Measurements from ENCODE around the gene TANGO2. TPM values are rescaled to one million over a fixed set of nuclear protein-coding genes. Genes with fewer than 3 reads are reported as not detected.

The TANGO2 gene
- total and polyA plus RNA-seq, 9 of the 15 experiments (the other 6 are each of a cell fraction or from before 2014, with no cell fraction given): 15.5 to 94.9 (median 70.1) TPM

DNA sequence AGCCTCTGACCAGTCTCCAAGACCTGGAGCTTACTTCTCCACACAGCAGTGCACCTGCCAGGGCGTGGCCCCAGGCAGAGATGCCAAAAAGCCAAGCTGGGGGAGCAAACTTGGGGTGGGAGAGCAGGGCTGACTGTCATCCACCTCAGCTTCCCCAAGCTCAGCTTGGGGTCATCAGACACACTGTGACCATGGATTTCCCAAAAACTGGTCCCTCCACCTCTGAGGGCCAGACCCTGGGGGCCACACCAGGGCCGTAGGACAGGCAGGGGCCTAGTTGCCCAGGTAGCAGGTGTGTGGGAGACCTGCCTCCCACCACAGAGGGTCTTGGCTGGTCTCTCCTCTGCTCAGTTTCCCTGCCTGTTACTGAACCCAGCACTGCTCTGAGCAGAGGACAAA is 34.9 kb upstream of the TANGO2 start (continued):
- no peak; the same call in 1 of the 2 replicates for TF ChIP-seq STAT6 (CRISPR knock-in tag; IDR thresholded peaks at IDR 0.05)
- no peak for TF ChIP-seq TSC22D4 (tag; IDR thresholded peaks at IDR 0.05)
- no peak for TF ChIP-seq XRCC4 (IDR thresholded peaks at IDR 0.05; ENCODE audit: extremely low read depth, insufficient read depth, insufficient read length)
- TF ChIP-seq ZFP1 (CRISPR knock-in tag; IDR thresholded peaks at IDR 0.05): no peak
- TF ChIP-seq ZNF24 (IDR thresholded peaks at IDR 0.05): no peak
- TF ChIP-seq TFE3 (CRISPR knock-in tag; IDR thresholded peaks at IDR 0.05): no peak
- no peak for TF ChIP-seq POLR3G (IDR thresholded peaks at IDR 0.05; ENCODE audit: extremely low read depth, insufficient read length, insufficient replicate concordance)
- no peak for TF ChIP-seq SLC30A9 (CRISPR knock-in tag; IDR thresholded peaks at IDR 0.05)
- TF ChIP-seq CSDE1 (IDR thresholded peaks at IDR 0.05): no peak
- 0 out of 2 replicates have a peak, but pooled peaks have one; percentile 7 for TF ChIP-seq PBX2 (CRISPR knock-in tag; IDR thresholded peaks at IDR 0.05; ENCODE audit: low read depth)
- no peak for TF ChIP-seq PBX2 (tag; conservative IDR thresholded peaks at IDR 0.05; ENCODE audit: low read depth)
- peak; percentile 9 for TF ChIP-seq KDM5B (IDR thresholded peaks at IDR 0.05; ENCODE audit: insufficient replicate concordance, low read depth, low read length)
- TF ChIP-seq ZNF696 (CRISPR knock-in tag; conservative IDR thresholded peaks at IDR 0.05): no peak
- TF ChIP-seq C11orf30 (IDR thresholded peaks at IDR 0.05; ENCODE audit: low read depth): no peak
- TF ChIP-seq FOXA1 (IDR thresholded peaks at IDR 0.05; ENCODE audit: borderline replicate concordance): no peak
- peak; percentile 58 for TF ChIP-seq SNRNP70 (optimal IDR thresholded peaks at IDR 0.05; ENCODE audit: low read depth, low read length)
- TF ChIP-seq ZFPM2 (CRISPR knock-in tag; IDR thresholded peaks at IDR 0.05): peak; percentile 73; the same call in 1 of the 2 replicates
- no peak for TF ChIP-seq ZNF146 (CRISPR knock-in tag; IDR thresholded peaks at IDR 0.05; ENCODE audit: unreplicated experiment)
- no peak for TF ChIP-seq STAG1 (CRISPR knock-in tag; IDR thresholded peaks at IDR 0.05; ENCODE audit: borderline replicate concordance)
- TF ChIP-seq PHF20 (IDR thresholded peaks at IDR 0.05; ENCODE audit: partially characterized antibody): no peak
- no peak for TF ChIP-seq TRIM28 (IDR thresholded peaks at IDR 0.05)
- TF ChIP-seq TCF7L2 (IDR thresholded peaks at IDR 0.05; ENCODE audit: low read depth, low read length): no peak
- TF ChIP-seq JUND (IDR thresholded peaks at IDR 0.05; ENCODE audit: borderline replicate concordance, low read depth, low read length): no peak
- TF ChIP-seq JUND (tag; IDR thresholded peaks at IDR 0.05; ENCODE audit: borderline replicate concordance, low read depth, low read length): no peak
- TF ChIP-seq GABPB2 (CRISPR knock-in tag; conservative IDR thresholded peaks at IDR 0.05): 0 out of 2 replicates have a peak, but pooled peaks have one; percentile 62
- TF ChIP-seq KDM2B (CRISPR knock-in tag; IDR thresholded peaks at IDR 0.05): peak; percentile 36; the same call in 1 of the 2 replicates

Measured in K562 (cell line).